ENCODE results near the gene CRABP2.

The CRABP2 gene

DNA sequence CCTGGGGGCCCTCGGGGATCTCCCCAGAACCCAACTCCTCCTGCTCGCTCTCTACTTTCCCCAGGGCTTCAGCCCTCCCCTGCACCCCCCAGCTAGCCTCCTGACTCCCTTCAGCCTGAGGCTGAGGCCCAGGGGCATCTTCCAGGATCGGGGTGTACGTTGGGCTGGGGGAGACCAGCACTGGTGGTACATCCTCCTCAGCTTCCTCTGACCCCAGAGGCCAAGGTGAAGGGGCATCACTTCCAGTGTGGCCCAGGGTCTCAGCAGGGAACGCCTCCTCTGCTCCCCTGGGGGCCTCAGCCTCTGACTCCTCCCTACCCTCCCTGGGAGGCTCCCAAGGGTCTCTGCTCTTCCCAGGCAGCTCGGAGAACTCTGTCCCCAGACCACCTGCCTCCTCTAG is 35.0 kb downstream of the CRABP2 start:
- DNase-seq (ENCODE audit: low spot score) (no peak), FAIRE-seq (no peak)

GRCh38 chr1:156669794-156670193 is 35.6 kb downstream of the CRABP2 start:
- DNase-seq (ENCODE audit: low spot score) = no peak
- no peak for FAIRE-seq

DNA sequence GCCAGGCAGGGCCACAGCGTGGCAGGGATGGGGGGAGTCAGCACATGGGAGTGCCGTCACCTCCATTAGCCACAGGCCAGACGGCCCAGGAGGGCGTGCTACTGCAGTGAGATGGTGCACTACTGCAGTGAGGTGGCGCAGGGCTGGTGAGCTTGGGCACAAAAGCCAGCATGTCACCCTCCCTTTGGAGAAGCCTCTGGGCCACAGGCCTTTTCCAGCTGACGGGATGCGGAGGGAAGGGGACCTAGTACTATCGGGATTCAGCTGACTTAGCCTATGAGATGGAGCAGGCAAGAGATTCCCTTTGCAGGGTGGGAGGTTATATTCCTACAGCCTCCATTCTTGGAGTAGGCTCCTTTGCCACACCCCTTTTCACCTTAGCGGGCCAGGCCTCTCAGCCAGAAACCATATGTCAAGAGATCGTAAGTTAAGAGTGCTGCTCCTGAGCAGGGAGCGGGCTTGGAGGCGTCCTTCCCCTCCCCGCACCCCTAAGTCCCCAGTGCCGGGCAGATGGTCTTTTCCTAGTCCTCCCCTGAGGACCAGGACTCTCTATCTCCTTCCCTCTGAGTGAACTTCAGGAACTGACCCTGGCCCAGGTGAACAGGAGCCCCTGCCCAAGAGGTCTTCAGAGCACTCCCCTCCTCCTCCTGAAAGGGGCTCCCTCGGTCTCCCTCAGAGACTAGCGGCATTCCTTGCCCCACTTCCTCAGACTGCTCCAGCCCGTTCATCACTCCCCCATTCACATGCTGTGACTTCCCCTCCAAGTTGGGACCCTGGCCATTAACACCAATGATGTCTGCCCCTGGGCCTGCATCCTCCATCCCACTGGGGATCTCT is 36.4 kb downstream of the CRABP2 start:
- DNase-seq (ENCODE audit: low spot score) (no peak), FAIRE-seq (no peak)

GRCh38 chr1:156667968-156668709 is 37.2 kb downstream of the CRABP2 start:
- no peak for DNase-seq (ENCODE audit: low spot score)
- FAIRE-seq = no peak

DNA sequence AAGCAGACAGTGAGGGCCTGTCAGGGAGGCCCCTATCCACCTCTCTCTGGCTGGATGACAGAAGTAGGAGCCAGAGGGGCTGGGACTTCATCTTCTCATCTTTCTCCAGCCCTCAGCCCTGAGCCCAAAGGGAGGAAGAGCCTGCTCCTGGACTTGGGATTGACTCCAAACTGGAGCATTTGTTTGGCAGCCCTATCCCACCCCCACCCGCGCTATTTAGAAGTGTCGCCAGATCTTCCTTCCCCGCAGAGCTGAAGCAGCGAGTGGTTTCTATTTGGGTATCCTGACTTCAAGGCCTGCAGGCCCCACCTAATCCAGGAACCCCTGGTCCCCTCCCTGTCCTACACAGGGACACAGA is 37.8 kb downstream of the CRABP2 start:
- FAIRE-seq (no peak), DNase-seq (ENCODE audit: low spot score) (no peak)

- DNase-seq (ENCODE audit: low spot score) (no peak), FAIRE-seq (no peak)
These were observed 38.3 kb downstream of the CRABP2 start for GRCh38 chr1:156666862-156667609.

DNA sequence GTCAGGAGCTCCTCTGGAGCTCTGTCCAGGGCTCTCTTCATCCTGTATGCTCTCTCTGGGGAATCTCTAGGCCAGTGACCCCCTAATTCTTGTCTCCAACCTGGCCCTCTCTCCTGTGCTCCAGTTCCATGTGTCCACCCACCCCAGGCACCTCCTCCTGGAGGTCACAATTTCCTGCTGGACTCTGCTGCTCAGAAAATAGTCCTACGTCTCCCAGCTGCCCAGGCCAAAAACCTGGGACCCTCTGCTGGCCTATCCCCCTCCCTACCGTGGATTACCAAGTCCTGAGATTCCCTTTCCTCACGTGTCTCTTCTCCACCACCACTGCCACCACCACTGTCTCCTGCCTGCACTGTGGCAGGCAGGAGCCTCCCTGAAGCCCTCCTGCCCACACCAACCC is 39.8 kb downstream of the CRABP2 start:
- DNase-seq (ENCODE audit: low spot score) = no peak
- no peak for FAIRE-seq

GRCh38 chr1:156664767-156665411 is 40.5 kb downstream of the CRABP2 start:
- DNase-seq (ENCODE audit: low spot score) (no peak), FAIRE-seq (no peak)

DNA sequence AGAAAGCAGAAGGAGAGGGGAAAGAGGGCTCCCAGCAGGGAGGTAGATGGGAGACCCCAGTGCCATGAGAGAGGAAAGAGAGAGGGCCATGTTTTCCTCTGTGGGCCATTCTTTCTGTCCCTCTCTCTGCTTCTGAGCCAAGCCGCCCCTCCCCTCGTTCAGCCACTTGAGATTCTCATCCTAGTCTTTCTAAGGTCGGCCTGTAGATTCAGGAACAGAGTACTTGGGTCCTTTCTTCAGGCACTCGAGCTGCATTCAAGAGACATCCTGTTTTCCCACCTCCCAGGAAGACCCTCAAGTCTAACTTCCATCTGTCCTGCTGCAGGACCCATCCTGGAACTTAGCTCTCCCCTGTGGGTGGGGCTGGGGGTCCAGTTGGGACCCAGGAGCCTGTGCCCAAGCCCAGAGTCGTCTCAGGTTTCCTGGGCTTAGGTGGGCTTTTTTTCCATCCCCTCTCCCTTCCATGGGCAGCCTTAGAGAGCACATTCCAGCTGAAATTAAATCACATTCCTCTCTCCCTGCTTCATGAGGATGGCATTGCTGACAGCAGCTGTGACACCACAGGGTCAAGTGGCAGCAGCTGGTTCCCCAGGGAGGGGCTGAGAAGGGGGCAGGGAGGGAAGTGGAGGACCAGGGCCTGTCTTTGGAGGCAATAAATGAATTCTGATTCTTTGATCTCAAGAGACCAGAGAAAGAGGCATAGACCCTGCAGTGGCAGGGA is 41.2 kb downstream of the CRABP2 start:
- FAIRE-seq = no peak
- no peak for DNase-seq (ENCODE audit: low spot score)

DNA sequence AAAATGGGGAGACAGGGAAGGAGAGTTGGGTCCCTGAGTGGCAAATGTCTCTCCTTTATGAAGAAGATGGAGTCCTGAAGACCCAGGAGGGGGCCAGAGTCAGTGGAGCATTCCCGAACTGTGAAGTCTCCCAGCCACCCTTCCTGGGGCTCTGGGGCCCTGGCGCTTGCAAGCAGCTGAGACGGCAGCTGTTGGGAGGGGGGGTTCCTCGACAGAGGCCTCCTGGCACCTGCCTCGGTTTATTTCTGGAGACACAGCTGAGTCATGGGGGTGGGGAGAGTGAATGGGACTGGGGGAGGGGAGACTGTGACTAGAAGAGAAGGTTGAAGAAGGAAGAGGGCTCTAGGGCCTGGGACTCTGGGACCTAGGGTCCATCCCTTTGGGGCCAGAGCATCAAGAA is 42.2 kb downstream of the CRABP2 start:
- DNase-seq (ENCODE audit: low spot score) = no peak
- no peak for FAIRE-seq

GRCh38 chr1:156662800-156663055 is 42.7 kb downstream of the CRABP2 start:
- no peak for DNase-seq (ENCODE audit: low spot score)
- FAIRE-seq = no peak

- FAIRE-seq (no peak), DNase-seq (ENCODE audit: low spot score) (peak; percentile 18)
These were observed 43.2 kb downstream of the CRABP2 start for GRCh38 chr1:156662005-156662799.

GRCh38 chr1:156660752-156661112 is 44.7 kb downstream of the CRABP2 start:
- no peak for FAIRE-seq
- DNase-seq (ENCODE audit: low spot score) = no peak

- DNase-seq (ENCODE audit: low spot score) (peak; percentile 95), FAIRE-seq (peak; percentile 21)
These were observed 45.2 kb downstream of the CRABP2 start for GRCh38 chr1:156659988-156660751.

GRCh38 chr1:156659661-156659987 is 45.8 kb downstream of the CRABP2 start:
- DNase-seq (ENCODE audit: low spot score) (no peak), FAIRE-seq (no peak)

DNA sequence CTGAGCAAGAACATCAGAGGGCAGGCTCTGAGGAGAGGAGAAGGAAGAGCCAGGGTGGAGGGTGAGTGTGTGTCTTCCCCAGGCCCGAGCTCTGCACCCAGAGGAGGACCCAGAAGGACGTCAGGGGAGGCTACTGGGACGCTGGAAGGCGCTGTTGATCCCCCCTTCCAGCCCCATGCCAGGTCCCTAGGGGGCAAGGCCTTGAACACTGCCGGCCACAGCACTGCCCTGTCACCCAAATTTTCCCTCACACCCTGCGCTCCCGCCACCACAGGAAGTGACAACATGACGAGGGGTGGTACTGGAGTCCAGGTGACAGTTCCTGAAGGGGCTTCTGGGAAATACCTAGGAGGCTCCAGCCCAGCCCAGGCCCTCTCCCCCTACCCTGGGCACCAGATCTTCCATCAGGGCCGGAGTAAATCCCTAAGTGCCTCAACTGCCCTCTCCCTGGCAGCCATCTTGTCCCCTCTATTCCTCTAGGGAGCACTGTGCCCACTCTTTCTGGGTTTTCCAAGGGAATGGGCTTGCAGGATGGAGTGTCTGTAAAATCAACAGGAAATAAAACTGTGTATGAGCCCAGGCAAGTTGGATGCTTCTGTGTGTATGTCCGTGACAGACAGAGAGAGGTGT is 46.3 kb downstream of the CRABP2 start:
- DNase-seq (ENCODE audit: low spot score) (no peak), FAIRE-seq (no peak)

DNA sequence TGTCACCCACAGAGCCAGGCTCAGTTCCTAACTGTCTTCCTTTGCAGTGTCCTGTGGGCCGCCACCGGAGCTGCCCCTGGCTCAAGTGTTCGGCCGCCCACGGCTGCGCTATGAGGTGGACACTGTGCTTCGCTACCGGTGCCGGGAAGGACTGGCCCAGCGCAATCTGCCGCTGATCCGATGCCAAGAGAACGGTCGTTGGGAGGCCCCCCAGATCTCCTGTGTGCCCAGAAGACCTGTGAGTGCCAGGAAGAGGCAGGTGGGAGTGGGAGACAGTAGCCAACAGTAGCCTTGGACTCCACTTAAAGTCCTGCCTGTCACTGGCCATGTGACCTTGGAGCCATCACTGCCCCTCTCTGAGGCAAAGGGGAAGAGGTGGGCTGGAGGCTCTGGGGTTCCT is 46.9 kb downstream of the CRABP2 start:
- FAIRE-seq (no peak), DNase-seq (ENCODE audit: low spot score) (no peak)

DNA sequence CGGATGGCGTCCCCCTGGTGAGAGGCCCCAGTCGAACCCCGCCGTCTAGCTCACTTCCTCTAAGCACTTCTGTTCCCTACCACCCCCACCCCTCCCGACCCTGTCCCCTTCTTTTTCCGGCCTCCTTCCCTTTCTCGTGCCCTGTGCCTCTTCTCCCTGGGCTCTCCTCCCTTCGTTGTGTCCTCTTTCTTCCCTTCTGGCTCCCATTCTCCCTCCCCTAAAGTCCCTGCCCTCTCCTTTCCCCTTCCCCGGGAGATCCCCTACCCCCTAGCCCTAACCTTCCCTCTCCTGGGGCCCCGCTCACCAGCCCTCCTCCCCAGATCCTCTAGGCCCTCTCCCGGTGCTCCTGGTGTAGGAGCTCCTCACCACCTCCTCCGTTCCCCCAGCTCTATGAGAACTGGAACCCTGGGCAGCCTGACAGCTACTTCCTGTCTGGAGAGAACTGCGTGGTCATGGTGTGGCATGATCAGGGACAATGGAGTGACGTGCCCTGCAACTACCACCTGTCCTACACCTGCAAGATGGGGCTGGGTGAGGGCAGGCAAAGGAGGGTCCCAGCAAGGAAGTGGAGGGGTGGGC is 47.6 kb downstream of the CRABP2 start:
- DNase-seq (ENCODE audit: low spot score) (no peak), FAIRE-seq (no peak)
